DOHH2 (cell line): ENCODE data around the gene TRAF3.

ENCODE experiments used
- EZH2phosphoT487 ChIP-seq: fragments of 200-600 bp; sonication (generic); IDR thresholded peaks from 2 replicates; pipeline ENCODE4 v1.6.1; 2017; ENCODE audit warnings: borderline replicate concordance, mild to moderate bottlenecking, antibody characterized with exemption, low read length, moderate library complexity, mixed read lengths
- TF ChIP-seq, protein P1 (sequence below): fragments of 200-600 bp; sonication (generic); IDR thresholded peaks from one replicate; pipeline ENCODE4 v1.5.1; 2014; ENCODE audit warnings: antibody characterized with exemption, mild to moderate bottlenecking, low read depth, low read length; ENCODE audit not compliant: poor library complexity, severe bottlenecking

DNA sequence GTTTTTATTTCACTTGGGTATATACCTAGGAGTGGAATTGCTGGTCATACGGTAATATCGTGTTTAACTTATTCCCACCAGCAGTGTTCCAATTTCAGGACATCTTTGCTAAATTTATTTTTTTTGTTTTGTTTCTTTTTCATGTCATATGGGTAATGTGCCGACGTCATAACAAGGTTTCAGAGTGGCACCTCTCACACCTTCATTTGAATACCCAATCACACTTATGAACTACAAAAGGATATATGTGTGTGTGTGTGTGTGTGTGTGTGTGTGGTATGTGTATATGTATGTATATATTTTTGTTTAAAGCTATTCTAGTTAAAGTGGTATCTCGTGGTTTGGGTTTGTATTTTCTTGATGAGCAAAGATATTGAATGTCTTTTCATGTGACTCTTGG lies 12.1 kb downstream of the TRAF3 start:
- TF ChIP-seq, protein P1, sequence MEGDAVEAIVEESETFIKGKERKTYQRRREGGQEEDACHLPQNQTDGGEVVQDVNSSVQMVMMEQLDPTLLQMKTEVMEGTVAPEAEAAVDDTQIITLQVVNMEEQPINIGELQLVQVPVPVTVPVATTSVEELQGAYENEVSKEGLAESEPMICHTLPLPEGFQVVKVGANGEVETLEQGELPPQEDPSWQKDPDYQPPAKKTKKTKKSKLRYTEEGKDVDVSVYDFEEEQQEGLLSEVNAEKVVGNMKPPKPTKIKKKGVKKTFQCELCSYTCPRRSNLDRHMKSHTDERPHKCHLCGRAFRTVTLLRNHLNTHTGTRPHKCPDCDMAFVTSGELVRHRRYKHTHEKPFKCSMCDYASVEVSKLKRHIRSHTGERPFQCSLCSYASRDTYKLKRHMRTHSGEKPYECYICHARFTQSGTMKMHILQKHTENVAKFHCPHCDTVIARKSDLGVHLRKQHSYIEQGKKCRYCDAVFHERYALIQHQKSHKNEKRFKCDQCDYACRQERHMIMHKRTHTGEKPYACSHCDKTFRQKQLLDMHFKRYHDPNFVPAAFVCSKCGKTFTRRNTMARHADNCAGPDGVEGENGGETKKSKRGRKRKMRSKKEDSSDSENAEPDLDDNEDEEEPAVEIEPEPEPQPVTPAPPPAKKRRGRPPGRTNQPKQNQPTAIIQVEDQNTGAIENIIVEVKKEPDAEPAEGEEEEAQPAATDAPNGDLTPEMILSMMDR, result no peak
- no peak for TF ChIP-seq EZH2phosphoT487
